Measurements from ENCODE around the gene RPL36.
"Not testable (repeated sequence)": the region's sequence is repeated elsewhere in the genome, so short reads cannot be mapped to it uniquely, and the experiment has no call there.

RPL36 gene

DNA sequence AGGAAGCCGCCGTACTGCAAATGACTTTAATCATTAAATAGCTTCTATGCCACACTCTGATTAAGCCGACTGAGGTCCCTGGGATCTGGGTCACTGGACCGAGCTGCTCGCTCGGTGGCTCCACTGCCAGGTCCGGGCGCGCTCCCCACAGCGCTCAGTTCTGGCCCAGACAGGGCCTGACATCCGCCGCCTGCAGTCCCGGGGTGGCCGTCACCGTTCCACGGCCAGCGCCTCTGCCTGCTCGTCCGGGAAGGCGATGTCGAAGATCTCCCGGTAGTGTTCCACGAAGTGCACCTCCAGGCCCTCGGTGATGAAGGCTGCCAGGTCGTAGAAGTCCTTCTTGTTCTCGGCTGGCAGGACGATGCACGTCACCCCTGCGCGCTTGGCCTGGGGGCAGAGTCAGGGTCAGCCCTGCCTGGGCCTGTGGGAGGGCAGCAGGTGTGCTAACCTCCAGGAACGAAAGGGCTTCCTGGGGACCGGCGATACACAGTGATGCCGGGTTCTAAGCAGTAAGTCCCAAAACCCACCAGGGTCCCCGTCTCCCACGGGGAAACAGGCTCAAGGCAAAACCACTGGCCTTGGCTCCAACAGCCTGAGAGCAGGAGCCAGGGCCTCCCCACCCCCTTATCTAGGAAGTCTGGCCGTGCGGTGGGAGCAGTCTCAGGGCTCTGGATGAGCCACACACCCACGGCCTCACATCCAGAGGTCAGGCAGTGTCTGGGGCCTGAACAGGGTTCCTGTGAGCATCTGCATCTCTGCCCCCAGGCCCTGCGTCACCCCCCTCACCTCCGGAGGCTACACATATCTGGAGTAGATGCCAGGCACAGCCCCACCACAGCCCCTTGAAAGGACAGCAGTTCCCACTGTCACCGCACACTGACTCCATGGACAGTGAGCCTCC lies 2.0 kb downstream of the RPL36 start:
- DNase-seq: no peak

DNA sequence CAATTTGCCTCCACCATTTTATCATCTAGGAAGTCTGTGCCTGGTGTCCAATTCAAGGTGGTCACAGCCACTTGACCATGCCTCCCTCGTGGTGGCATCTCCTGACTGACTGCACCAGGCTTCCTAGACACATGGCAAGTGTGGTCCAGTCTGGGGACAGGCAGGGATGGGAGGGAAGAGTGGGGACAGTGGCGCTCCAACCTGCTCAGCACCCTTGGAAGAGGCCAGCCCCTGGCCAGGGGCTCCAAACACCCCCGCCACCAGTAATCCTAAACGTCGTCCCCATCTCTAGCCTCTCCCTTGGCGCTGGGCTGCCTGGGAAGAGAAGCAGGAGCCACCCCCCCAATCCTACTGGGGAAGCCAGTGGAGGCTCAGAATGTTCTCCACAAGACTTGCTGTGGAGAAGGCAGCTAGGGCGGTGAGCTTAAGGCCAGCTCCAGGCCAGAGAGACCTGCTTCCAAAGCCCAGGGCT lies 2.7 kb downstream of the RPL36 start:
- no peak for DNase-seq

DNA sequence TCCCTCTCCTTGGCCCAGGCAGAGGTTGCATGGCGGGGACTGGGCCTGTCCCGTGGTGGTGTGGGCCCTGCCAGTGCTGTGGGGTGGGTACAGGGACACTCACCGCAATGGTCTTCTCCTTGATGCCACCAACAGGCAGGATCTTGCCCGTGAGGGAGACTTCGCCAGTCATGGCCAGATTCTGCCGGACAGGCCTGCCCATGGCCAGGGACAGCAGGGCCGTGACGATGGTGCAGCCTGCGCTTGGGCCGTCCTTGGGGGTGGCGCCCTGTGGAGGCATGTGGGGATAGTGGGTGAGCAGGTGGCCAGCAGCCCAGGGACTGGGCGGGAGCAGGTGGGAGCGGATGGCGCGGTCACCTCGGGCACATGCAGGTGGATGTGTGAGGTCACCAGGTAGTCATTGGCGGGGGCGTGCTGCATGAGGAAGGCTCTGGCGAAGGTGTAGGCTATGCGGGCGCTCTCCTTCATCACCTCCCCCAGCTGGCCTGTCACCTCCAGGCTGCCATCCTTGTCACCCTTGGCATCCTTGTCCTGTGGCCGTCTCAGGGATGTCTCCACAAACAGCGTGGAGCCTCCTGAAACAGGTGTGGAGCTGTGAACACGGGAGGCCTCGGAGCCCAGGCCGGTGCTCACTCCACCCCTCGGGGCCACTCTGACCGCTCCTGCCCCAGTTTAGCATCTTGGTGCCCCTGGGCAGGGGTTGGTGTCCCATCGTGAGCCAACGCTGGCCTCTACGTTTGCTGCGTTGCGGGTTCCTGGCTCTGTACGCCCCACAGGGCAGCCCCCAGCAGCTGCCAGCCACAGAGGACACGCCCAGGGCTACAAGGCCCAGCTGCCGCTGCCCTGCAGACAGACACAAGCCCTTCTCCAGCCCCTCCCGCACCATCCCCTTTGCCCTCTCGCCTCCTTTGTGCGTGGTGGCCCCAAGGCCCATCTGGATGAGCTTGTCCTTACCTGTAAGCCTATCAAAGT lies 3.4 kb downstream of the RPL36 start:
- DNase-seq: no peak

DNA sequence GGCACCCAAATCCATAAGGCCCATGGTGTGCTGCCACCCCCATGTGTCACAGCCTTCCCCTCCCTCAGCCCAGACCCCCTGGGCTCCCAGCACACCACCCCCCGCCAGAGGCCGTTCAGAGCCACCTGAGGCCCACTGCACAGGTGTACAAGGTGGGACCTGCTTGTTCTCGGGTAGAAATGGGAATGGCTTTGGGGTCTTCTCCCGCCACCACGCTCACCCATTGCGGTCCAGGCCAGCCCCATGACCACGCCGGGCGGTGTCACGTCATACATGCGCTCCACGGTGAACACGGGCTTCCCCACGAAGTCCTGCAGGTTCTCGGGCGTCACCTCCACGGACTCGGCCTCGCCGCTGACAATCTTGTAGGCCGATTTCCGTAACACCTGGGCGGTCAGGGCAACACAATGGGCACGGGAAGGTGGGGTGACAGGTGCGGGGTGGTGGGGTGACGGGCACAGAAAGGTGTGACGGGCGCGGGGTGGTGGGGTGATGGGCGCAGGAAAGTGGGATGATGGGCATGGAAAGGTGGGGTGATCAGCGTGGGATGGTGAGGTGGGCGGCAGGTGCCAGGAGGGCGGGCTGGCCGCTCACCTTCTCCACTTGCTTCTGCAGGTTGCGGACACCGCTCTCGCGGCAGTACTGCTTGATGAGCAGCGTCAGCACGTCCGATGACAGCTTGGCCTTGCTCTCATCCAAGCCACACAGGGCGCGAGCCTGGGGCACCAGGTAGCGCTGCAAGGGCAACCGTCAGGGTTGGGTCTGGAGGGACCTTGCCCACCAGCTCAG lies 4.3 kb downstream of the RPL36 start:
- no peak for DNase-seq

DNA sequence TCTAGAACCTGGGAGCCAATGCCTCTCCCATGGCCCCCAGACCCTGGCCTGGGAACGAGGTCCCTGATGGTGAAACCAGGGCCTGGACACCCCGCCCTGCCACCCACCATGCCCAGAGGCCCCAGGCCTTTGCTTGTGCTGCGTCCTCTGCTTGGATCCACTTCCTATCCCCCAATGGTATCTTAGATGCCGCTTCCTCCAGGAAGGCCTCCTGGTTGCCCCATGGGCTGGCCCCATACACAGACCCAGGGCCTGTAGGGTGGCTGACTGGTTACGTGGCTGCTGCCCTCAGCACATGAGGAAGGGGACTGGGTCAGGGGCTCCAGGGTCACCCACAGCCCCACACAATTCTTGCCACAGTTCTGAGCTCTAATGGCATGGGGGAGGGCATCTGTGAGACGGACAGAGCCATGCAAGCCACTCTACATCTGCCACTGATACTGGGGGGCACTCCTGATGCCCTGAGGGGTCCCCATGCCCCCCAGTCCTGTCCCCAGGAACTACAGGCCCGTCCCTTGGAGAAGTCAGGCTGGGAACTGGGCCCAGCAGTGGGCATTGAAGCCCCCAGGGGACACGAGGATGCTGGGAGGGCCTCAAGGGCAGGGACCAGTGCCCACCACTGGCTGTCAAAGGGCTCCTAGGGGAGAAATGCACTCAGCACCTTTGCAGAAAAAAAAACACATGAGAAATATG lies 5.0 kb downstream of the RPL36 start:
- DNase-seq: no peak

DNA sequence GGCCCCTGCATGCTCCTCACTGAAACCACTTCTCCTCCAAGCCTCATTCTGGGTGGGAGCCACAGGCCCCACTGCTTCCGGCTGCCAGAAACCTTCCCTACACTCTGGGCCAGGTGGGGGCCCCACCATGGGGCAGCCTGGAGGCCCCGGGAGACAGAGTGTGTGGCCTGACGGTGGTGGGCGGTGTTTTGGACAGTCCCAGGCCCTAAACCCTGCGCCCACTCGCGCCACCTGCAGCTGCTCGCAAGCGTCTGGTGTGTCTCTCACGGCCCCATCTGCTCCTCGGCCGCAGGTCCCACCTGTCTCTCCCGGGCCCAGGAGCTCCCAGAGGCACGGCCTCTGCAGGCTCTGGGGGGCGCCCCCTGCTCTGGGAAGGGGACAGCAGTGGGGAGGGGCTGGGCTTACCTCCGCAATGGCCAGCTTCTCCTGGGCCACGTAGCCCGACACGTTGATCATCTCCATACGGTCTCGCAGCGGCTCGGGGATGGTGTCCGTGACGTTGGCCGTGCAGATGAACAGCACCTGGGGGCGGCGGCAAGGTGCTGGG lies 5.6 kb downstream of the RPL36 start:
- no peak for DNase-seq

DNA sequence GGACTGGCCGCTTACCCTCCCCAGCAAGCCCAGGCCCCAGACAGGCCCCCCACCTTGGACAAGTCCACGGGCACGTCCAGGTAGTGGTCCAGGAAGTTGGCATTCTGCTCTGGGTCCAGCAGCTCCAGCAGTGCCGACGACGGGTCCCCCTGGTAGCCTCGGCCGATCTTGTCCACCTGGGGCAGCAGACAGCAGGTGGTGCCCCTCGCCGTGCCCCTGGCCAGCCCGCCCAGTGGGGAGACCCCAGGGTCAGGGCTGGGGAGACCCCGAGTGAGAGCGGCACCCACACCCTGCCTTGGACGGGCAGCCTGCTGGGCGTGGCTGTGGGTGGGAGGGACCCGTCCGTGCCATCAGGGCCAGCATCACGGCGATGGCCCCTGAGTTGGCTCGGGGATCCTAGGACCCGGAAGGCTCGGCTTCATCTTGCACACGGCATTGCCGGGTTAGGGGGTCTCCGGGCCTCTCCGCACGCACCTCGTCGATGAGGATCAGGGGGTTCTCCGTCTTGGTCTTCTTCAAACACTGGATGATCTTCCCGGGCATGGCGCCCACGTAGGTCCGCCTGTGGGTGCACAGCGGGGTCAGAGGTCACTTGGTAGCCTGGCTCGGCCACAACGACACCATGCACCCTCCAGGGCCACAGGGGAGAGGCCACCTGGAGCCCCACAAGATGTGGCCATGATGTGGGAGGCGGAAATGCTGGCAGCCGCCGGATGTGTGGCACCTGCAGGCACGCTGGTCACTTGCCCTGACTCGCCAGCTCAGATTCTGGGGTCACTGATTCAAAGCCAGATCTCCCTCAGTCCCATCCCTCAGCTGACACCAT lies 6.3 kb downstream of the RPL36 start:
- no peak for DNase-seq

DNA sequence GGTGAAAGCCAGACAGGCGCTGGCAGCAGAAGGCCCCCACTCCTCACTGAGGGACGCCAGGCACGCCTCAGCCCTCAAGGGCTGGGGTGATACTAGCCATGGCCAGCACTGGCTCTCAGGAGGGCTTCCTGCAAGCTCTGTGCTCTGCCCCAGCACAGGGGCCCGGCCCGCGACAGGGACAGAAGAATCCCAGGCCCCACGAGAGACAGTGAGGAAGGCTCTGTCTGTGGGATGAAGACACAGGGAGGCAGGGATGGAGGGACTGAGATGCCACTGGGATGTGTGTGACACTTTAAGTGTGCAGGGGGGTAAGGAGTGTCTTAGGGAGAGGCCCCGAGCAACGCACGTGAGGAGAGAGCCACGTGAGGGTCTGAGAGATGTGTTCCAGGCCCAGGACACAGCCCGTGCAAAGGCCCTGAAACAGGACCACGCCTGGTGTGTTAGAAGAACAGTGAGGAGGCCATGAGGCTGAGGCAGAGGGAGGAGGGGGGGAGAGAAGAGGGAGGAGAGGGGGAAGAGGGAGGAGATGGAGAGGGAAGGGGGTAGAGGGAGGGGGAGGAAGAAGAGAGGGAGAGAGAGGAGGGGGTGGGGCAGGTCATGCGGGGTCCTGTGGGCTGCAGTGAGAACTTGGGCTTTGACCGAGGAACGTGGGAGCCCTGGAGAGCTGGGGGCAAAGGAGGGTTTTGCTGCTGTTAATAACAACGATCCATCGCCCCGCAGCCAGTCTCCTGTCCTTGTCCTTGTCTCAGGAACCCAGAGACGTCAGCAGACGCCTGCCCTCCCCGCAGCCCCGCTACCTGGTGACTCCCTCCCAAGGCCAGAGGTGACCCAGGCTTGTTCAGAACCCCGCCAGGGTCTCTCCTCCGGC lies 7.2 kb downstream of the RPL36 start:
- no peak for DNase-seq

DNA sequence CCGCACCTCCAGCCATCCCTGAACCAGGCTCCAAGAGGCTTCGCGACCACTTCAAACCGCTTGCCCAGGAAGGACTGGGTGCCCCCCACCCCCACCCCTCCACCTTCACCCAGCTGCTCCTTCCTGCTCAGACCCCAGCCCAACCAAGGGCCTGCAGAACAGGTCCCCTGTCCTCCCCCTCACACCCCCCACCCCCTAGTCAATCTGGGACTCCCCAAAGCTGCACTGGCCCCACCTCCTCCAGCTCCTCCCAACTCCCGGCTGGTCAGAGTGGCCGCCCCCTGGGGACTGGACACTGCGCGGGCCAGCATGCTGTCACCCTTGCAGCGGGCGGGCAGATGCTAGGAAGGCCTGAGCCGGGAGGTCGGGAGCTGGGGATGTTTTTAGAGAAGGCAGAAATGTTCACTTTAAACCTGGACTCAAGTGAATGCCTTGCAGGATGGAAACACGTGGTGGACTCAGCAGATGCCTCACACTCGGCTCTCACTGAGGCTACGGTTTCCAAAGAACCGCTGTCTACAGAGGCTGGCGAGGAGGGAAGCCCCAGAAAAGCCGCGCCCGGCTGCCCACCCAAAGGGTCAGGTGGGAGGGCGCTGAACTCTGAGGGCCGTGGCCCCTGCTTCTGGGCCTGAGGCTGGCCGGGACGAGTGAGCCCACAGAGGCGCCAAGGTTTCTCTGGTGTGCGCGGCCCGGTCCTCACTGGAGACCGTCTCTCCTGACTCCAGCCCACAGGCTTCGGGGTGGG lies 8.0 kb downstream of the RPL36 start:
- DNase-seq: no peak

DNA sequence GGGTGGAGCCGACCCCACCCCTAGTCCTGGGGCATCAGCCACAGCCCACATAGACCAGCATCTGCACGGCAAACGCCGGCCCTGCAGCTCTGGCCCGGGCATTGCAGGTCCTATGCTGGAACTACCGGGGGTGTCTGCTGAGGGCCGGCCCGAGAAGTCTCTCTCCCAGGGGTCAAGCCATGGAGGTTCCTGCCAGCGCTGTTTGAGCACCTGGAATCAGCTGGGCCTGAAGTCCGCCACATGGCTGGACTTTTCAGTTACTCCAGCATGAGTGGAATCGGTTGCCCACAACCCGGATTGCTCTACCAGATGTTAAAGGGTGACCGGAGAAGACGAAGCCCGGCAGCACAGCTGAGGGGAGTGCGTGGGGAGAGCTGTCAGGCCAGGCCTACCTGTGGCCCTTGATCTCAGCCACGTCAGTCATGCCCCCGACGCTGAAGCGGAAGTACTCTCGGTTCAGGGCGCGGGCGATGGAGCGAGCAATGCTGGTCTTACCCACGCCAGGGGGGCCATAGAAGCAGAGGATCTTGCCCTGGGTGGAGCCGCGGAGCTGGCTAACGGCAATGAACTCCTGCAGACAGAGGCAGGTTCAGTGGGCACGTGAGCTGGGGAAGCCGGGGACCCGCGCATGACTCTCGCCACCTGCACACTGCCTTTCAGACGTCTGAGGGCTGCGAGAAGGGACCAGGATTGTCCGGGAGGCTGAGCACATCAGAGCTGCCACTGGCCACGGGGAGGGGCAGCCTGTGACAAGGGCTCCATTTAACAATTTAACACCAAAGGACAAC lies 8.7 kb downstream of the RPL36 start:
- no peak for DNase-seq

DNA sequence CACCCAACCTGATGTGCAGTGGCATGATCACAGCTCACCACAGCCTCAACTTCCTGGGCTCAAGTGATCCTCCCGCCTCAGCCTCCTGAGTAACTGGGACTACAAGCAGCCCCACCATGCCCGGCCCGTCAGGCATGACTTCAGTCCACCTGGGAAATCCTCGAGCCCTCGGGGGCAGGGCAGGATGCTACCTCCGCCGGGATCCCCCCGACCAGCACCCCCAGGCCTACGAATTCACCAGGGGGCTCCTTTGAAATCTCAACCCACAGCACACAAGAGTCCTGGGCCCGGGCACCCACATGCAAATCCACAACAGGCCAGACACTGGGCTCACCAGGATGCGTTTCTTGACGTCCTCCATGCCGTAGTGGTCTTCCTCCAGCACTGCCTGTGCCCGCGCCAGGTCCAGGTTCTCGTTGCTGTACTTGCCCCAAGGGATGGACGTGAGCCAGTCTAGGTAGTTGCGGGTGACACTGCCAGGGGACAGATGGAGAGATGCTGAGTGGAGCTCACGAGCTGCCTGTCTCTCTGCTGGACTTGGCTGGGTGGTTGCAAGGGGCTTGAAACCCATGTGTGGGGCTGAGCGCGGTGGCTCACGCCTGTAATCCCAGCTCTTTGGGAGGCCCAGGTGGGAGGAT lies 10.5 kb downstream of the RPL36 start:
- DNase-seq: no peak

DNA sequence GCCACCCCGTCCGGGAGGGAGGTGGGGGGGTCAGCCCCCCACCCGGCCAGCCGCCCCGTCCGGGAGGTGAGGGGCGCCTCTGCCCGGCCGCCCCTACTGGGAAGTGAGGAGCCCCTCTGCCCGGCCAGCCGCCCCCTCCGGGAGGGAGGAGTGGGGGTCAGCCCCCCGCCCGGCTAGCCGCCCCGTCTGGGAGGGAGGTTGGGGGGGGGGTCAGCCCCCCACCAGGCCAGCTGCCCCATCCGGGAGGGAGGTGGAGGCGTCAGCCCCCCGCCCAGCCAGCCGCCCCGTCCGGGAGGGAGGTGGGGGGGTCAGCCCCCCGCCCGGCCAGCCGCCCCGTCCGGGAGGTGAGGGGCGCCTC lies 11.9 kb downstream of the RPL36 start:
- not testable (repeated sequence) for DNase-seq

DNA sequence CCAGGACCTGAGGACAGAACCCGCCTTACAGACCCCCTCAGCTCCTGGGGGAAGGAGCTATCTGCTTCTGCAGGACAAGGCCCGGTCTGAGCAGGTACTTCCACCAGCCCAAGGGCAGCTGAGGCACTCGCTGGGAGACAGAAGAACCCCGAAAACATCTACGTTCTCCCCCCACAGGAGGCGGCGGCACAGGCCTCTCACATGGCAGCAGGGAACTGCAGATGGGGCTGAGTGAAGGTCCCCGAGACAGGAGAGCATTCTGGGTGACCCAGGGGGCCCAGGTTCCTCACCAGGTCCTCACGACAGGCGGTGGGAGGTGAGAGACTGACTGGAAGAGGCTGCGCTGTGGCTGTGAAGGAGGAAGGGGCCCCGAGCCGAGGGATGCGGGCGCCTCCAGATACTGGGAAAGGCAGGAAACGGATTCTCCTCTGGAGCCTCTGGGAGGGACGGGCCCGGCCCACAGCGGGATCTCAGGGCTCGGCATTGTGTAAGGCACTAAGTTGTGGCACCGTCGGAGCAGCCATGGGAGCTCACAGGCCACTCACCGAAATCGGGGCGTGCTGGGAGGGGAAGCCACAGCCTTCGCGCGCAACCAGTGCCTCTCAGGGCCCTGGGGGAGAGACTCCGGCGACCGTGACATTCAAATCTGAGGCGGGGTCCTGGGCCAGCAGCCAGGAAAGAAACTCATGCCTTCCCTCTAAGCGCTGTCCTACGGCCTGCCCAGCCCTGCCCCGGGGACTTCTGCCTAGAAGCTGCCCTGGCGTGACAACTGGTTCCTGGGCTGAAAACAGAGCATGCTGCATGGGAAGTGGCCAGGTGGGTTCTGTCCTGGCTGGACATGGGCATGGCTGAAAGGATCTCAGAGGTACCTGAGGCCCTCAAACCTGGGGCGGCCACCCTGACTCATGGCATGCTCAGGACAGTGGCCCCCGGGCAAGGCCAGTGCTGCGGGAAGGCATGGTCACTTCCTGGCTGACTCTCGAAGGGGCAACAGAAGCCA lies 14.0 kb downstream of the RPL36 start:
- DNase-seq: no peak

DNA sequence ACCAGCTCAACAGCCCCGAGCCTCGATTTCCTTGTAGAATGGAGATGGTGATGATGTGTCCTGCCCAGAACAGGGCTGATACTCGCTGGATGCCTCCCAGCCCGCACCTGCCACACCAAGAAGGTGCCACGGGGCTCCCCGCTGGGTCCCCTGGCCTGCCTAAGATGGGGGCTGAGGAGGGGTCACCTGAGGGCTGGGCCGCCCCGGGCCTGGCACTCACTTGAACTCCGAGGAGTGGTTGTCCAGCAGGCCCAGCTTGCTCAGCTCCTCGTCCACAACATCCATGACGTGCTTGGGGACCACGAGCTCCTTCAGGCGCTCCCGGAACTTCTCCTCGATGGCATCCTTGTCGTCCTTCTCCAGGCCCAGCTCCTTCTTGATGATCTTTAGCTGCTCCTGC lies 15.5 kb downstream of the RPL36 start:
- no peak for DNase-seq

DNA sequence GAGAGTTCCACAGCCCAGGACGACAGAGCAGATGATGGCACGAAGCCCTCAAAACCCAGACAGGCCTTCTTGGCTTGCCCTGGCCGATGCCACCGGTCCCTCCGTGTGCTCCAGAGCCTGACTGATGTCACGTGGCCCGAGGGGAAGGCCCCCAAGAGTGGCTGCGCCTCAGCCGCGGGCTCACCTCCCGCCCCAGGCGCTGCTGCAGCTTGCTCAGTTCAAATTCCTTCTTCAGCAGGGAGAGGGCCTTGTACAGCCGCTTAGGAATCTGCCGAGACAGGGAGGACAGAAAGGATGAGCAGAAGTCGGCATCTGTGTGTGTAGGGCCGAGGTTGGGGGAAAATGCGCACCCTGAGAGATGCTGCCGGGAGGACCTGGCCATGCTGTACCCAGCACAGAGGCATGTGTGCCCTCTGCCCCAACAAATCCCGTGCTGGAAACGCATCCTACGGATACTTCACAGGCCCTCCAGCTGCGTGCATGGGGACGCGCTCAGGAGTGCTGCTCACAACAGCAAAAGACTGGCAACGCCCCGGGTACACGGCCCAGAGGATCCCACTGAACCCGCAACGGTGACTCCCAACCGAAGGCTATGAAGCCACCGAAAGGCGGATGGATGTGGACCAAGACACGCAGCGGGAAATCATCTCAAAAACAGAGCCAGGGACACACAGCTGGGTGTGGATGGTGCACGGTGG lies 16.9 kb downstream of the RPL36 start:
- no peak for DNase-seq

Measured in suppressor macrophage treated with lipopolysaccharide for 4 hours (primary cell).